ENCODE data around the gene DIS3L2. TPM values are rescaled to one million over a fixed set of nuclear protein-coding genes. Genes with fewer than 3 reads are reported as not detected.

The DIS3L2 gene
- total and polyA plus RNA-seq, 2 experiments from 2014 or later, result 35.5 to 50.1 TPM

DNA sequence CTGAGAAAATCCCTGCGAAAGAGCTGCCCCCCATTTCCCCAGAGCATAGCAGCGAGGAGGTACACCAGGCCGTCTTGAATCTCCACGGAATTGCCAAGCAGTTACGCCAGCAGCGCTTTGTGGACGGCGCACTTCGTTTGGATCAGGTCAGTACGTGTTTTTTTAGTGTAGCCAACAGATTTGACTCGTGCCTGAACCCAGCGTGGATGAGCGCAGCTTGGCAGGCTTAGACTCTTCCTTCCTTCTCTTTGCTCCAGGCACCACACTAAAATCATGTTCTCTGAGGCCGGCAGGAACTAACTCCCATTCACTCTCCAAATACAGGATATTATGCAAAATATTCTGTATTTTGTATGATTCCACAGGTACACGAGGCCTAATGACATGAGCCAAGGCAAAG is 301.8 kb downstream of the DIS3L2 start:
- Histone ChIP-seq H3K9me3 (ENCODE audit: low read depth) (no peaks in the 10 kb centered on the region), H3K27me3 (no peaks in the 10 kb centered on the region), H3K4me3 (no peak overlapping the region)

GRCh38 chr2:232264081-232264480 is 302.6 kb downstream of the DIS3L2 start:
- no peaks in the 10 kb centered on the region for H3K36me3 ChIP-seq
- DNase-seq (ENCODE audit: low read depth in 1 of 2, low spot score in 1 of 2), result no peak
- no peak overlapping the region for H3K27ac ChIP-seq

More for the DNA sequence above, 301.8 kb downstream of the DIS3L2 start:
- Histone ChIP-seq H3K4me1 (ENCODE audit: low read depth) (peaks cover 6% of the 10 kb centered on the region), H3K36me3 (no peaks in the 10 kb centered on the region), H3K27ac (no peak overlapping the region)
- TF ChIP-seq, protein P1, sequence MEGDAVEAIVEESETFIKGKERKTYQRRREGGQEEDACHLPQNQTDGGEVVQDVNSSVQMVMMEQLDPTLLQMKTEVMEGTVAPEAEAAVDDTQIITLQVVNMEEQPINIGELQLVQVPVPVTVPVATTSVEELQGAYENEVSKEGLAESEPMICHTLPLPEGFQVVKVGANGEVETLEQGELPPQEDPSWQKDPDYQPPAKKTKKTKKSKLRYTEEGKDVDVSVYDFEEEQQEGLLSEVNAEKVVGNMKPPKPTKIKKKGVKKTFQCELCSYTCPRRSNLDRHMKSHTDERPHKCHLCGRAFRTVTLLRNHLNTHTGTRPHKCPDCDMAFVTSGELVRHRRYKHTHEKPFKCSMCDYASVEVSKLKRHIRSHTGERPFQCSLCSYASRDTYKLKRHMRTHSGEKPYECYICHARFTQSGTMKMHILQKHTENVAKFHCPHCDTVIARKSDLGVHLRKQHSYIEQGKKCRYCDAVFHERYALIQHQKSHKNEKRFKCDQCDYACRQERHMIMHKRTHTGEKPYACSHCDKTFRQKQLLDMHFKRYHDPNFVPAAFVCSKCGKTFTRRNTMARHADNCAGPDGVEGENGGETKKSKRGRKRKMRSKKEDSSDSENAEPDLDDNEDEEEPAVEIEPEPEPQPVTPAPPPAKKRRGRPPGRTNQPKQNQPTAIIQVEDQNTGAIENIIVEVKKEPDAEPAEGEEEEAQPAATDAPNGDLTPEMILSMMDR (IDR thresholded peaks at IDR 0.05; ENCODE audit: low read depth, low read length), result no peak
- no peak for DNase-seq (ENCODE audit: low read depth in 1 of 2, low spot score in 1 of 2)

DNA sequence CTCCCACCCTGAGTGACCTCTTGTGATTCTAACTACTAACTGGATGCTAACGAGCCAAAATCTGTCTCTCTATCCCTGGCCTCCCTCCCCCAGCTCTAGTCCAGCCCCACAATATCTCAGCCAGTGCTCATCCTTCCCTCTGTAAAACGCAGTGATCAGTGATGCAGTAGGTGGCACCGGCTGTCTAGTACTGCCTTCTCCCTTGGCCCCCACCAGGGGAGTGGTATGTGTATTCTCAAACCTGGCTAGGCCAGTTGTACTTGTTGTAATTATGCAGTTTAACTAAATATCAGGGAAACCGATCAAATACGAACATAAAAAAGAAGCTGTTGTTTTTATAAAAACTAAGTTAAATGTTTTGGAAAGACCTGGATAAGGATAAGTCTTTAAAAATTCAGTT is 303.8 kb downstream of the DIS3L2 start:
- peaks cover 10% of the 10 kb centered on the region for H3K4me1 ChIP-seq (ENCODE audit: low read depth)
- H3K4me3 ChIP-seq, result no peak overlapping the region
- DNase-seq (ENCODE audit: low read depth in 1 of 2, low spot score in 1 of 2), result no peak
- H3K27me3 ChIP-seq, result no peaks in the 10 kb centered on the region
- H3K36me3 ChIP-seq, result no peaks in the 10 kb centered on the region
- H3K27ac ChIP-seq, result no peak overlapping the region
- no peaks in the 10 kb centered on the region for H3K9me3 ChIP-seq (ENCODE audit: low read depth)
- TF ChIP-seq, protein P1 (IDR thresholded peaks at IDR 0.05; ENCODE audit: low read depth, low read length), result no peak

More at GRCh38 chr2:232264081-232264480, 302.6 kb downstream of the DIS3L2 start:
- H3K9me3 ChIP-seq (ENCODE audit: low read depth), result no peaks in the 10 kb centered on the region
- H3K4me3 ChIP-seq, result no peak overlapping the region
- TF ChIP-seq, protein P1 (IDR thresholded peaks at IDR 0.05; ENCODE audit: low read depth, low read length), result no peak
- peaks cover 10% of the 10 kb centered on the region for H3K4me1 ChIP-seq (ENCODE audit: low read depth)
- H3K27me3 ChIP-seq, result no peaks in the 10 kb centered on the region

DNA sequence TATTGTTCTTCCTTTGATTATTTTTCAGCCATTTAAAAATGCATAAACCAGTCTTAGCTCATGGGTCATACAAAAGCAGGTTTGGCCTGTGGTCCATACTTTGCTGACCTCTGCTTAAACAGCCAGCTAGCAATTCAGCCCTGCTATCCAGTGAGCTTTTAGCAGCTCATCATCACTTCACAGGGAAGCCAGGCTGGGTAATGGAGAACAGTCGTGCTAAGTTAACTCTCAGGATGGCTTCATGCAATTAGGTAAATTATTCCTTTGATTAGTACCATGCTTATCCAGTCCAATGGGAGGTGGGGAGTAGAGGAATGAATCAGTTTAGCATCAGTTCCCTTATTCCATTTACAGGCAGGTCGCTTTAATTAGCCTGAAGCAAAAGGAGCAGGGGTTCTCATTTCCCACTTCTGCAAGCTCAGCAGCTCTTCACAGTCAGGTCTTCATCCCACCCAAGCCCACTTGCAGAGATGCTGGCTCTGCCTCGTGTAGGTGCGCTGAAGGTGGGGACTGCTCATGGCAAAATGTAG is 307.2 kb downstream of the DIS3L2 start:
- no peaks in the 10 kb centered on the region for H3K36me3 ChIP-seq
- no peak for DNase-seq (ENCODE audit: low read depth in 1 of 2, low spot score in 1 of 2)
- TF ChIP-seq, protein P1 (IDR thresholded peaks at IDR 0.05; ENCODE audit: low read depth, low read length), result no peak
- no peaks in the 10 kb centered on the region for H3K9me3 ChIP-seq (ENCODE audit: low read depth)
- H3K27ac ChIP-seq, result no peak overlapping the region
- no peak overlapping the region for H3K4me3 ChIP-seq
- peaks cover 10% of the 10 kb centered on the region for H3K4me1 ChIP-seq (ENCODE audit: low read depth)
- no peaks in the 10 kb centered on the region for H3K27me3 ChIP-seq

- Histone ChIP-seq H3K4me1 (ENCODE audit: low read depth) (peaks cover 10% of the 10 kb centered on the region), H3K4me3 (no peak overlapping the region), H3K9me3 (ENCODE audit: low read depth) (no peaks in the 10 kb centered on the region), H3K36me3 (no peaks in the 10 kb centered on the region), H3K27me3 (no peaks in the 10 kb centered on the region), H3K27ac (no peak overlapping the region)
- TF ChIP-seq, protein P1 (IDR thresholded peaks at IDR 0.05; ENCODE audit: low read depth, low read length), result no peak
- DNase-seq (ENCODE audit: low read depth in 1 of 2, low spot score in 1 of 2), result no peak
These were observed 308.4 kb downstream of the DIS3L2 start for GRCh38 chr2:232269867-232270266.

Measured in cardiac muscle cell (in vitro differentiated cells and primary cell).